ENCODE measurements around the gene FAAP20. TPM values are rescaled to one million over a fixed set of nuclear protein-coding genes. Genes with fewer than 3 reads are reported as not detected.

The FAAP20 gene
- total RNA-seq, 8 experiments from 2014 or later, result 8.9 to 50.6 (median 25.5) TPM

- Histone ChIP-seq H3K4me3 (peak overlapping the region; percentile 63 to 81 (median 75)), H3K27ac (peak overlapping the region; percentile 95 to 96), H3K4me1 (replicated peaks in 1 of 2) (peaks cover 11 to 12% of the 10 kb centered on the region in 2 donors)
- 0% methylated on average over 2 to 17 of the region's 129 CpGs; no CpG with 5 or more reads in 7 of the 10 experiments for WGBS, 10 experiments
- in situ Hi-C loops (cut with MboI; ENCODE audit: low pct_unique_long_range_greater_than_20kb in 2 of 9, low sequenced_read_pairs in 9 of 9, unreplicated experiment in 9 of 9), result no loop called here
- ATAC-seq (replicated peaks in 6 of 8), result peak; percentile 78 to 90 (median 84)
Observed at GRCh38 chr1:2227346-2228156, 33.0 kb upstream of the FAAP20 start.

- peaks cover 5 to 6% of the 10 kb centered on the region in 2 donors for H3K4me1 ChIP-seq (replicated peaks in 1 of 2)
- ATAC-seq (replicated peaks in 6 of 8), result peak in 5 of 8 experiments; percentile 1 to 16 (median 1)
- peak overlapping the region; percentile 62 to 80 (median 75) for H3K4me3 ChIP-seq
- WGBS, 10 experiments, result 20 to 54% (median 29%) methylated on average over 2 to 12 of the region's 73 CpGs; no CpG with 5 or more reads in 7 of the 10 experiments
- in situ Hi-C loops (cut with MboI; ENCODE audit: low pct_unique_long_range_greater_than_20kb in 2 of 9, low sequenced_read_pairs in 9 of 9, unreplicated experiment in 9 of 9), result no loop called here
- H3K27ac ChIP-seq, result peak overlapping the region; percentile 95 to 96
Observed at GRCh38 chr1:2226525-2227345, 32.2 kb upstream of the FAAP20 start.

- no peak overlapping the region for H3K4me3 ChIP-seq
- 44 to 100% (median 86%) methylated on average over 1 to 12 of the region's 18 CpGs; no CpG with 5 or more reads in 2 of the 10 experiments for WGBS, 10 experiments
- in situ Hi-C loops (cut with MboI; ENCODE audit: low pct_unique_long_range_greater_than_20kb in 2 of 9, low sequenced_read_pairs in 9 of 9, unreplicated experiment in 9 of 9), result loop anchor here in 2 of 9 experiments (25.0 kb wide), 2 partner anchors 137 to 162 kb away; partner anchors contain the start of genes MORN1 (in 1 of the 2) and RER1 (in 1 of the 2)
- ATAC-seq (replicated peaks in 6 of 8), result no peak
- peaks cover 5 to 6% of the 10 kb centered on the region in 2 donors for H3K4me1 ChIP-seq (replicated peaks in 1 of 2)
- no peak overlapping the region for H3K27ac ChIP-seq
Observed at GRCh38 chr1:2224631-2225428, 30.3 kb upstream of the FAAP20 start.

DNA sequence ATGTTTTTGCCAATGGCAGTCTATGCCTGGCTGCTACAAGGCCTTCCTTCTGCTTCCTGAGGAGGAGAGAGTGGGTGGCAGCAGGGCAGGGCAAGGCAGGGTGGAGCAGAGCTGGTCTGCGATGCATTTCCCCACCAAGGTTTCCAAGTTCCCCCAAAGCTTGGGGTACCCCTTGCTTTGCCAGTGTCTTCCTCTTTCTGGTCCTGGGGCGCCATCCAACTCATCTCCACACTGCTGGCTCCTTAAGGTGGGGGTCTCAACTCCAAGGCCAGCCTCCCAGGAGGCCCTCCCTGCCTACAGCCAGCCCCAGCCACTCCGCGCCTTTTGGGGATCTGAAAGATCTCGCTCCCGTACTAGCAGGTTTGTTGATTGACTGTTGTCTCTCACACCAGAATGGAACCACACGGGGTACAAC lies 29.6 kb upstream of the FAAP20 start:
- in situ Hi-C loops (cut with MboI; ENCODE audit: low pct_unique_long_range_greater_than_20kb in 2 of 9, low sequenced_read_pairs in 9 of 9, unreplicated experiment in 9 of 9), result loop anchor here in 2 of 9 experiments (25.0 kb wide), 2 partner anchors 138 to 163 kb away; partner anchors contain the start of genes MORN1 (in 1 of the 2) and RER1 (in 1 of the 2)
- ATAC-seq (replicated peaks in 6 of 8), result no peak
- WGBS, 10 experiments, result 0 to 95% (median 72%) methylated on average over 1 to 7 of the region's 7 CpGs; no CpG with 5 or more reads in 4 of the 10 experiments
- Histone ChIP-seq H3K4me3 (no peak overlapping the region), H3K4me1 (replicated peaks in 1 of 2) (peaks cover 5 to 6% of the 10 kb centered on the region in 2 donors), H3K27ac (no peak overlapping the region)

DNA sequence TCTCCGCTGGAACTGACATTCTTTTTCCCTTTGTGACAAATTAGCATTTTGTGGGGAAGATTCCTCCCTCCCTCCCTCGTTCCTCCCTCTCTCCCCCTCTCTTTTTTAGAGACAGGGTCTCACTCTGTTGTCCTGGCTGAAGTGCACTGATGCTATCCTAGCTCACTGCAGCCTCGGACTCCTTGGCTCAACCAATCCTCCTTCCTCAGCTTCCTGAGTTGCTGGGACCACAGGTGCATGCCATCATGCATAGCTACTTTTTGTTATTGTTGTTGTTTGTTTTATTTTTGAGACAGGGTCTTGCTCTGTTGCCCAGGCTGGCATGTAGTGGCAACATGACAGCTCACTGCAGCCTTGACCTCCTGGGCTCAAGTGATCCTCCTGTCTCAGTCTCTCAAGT lies 26.7 kb upstream of the FAAP20 start:
- Histone ChIP-seq H3K4me3 (no peak overlapping the region), H3K27ac (no peak overlapping the region), H3K4me1 (replicated peaks in 1 of 2) (peaks cover 0 to under 1% of the 10 kb centered on the region in 2 donors)
- ATAC-seq (replicated peaks in 6 of 8), result no peak
- WGBS, 10 experiments, result 40 to 100% (median 84%) methylated on average over 1 to 3 of the region's 3 CpGs; no CpG with 5 or more reads in 6 of the 10 experiments
- in situ Hi-C loops (cut with MboI; ENCODE audit: low pct_unique_long_range_greater_than_20kb in 2 of 9, low sequenced_read_pairs in 9 of 9, unreplicated experiment in 9 of 9), result loop anchor here in 2 of 9 experiments (25.0 kb wide), 2 partner anchors 141 to 166 kb away; partner anchors contain the start of genes MORN1 (in 1 of the 2) and RER1 (in 1 of the 2)

DNA sequence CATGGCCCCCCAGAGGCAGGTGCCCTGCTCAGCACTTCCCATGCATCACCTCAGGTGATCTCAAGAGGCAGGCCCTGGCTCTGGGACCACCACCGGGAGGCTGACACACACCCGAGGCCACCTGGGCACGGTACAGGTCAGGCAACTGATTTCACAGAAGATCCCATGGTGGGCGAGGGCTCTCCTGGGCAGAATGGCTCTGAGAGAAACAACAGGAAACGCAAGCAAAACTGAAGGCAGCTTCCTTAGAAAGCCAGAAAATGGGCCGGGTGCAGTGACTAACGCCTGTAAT lies 22.1 kb upstream of the FAAP20 start:
- WGBS, 10 experiments, result 83 to 100% (median 87%) methylated on average over 3 to 7 of the region's 7 CpGs; no CpG with 5 or more reads in 6 of the 10 experiments
- no peak overlapping the region for H3K4me3 ChIP-seq
- H3K27ac ChIP-seq, result no peak overlapping the region
- H3K4me1 ChIP-seq (replicated peaks in 1 of 2), result peaks cover 36 to 37% of the 10 kb centered on the region in 2 donors
- in situ Hi-C loops (cut with MboI; ENCODE audit: low pct_unique_long_range_greater_than_20kb in 2 of 9, low sequenced_read_pairs in 9 of 9, unreplicated experiment in 9 of 9), result loop anchor here in 2 of 9 experiments (25.0 kb wide), 2 partner anchors 146 to 171 kb away; partner anchors contain the start of genes MORN1 (in 1 of the 2) and RER1 (in 1 of the 2)
- no peak for ATAC-seq (replicated peaks in 6 of 8)

GRCh38 chr1:2215909-2216766 lies 21.6 kb upstream of the FAAP20 start:
- H3K4me3 ChIP-seq, result no peak overlapping the region
- H3K27ac ChIP-seq, result no peak overlapping the region
- in situ Hi-C loops (cut with MboI; ENCODE audit: low pct_unique_long_range_greater_than_20kb in 2 of 9, low sequenced_read_pairs in 9 of 9, unreplicated experiment in 9 of 9), result loop anchor here in 2 of 9 experiments (25.0 kb wide), 2 partner anchors 146 to 171 kb away; partner anchors contain the start of genes MORN1 (in 1 of the 2) and RER1 (in 1 of the 2)
- no peak for ATAC-seq (replicated peaks in 6 of 8)
- 80 to 100% (median 96%) methylated on average over 1 to 24 of the region's 25 CpGs; no CpG with 5 or more reads in 3 of the 10 experiments for WGBS, 10 experiments
- peaks cover 37% of the 10 kb centered on the region in 2 donors for H3K4me1 ChIP-seq (replicated peaks in 1 of 2)

GRCh38 chr1:2215329-2215728 lies 20.8 kb upstream of the FAAP20 start:
- peaks cover 37% of the 10 kb centered on the region in 2 donors for H3K4me1 ChIP-seq (replicated peaks in 1 of 2)
- in situ Hi-C loops (cut with MboI; ENCODE audit: low pct_unique_long_range_greater_than_20kb in 2 of 9, low sequenced_read_pairs in 9 of 9, unreplicated experiment in 9 of 9), result loop anchor here in 2 of 9 experiments (25.0 kb wide), 2 partner anchors 147 to 172 kb away; partner anchors contain the start of genes MORN1 (in 1 of the 2) and RER1 (in 1 of the 2)
- no peak overlapping the region for H3K4me3 ChIP-seq
- ATAC-seq (replicated peaks in 6 of 8), result no peak
- H3K27ac ChIP-seq, result no peak overlapping the region
- WGBS, 10 experiments, result 70% methylated on average over 2 of the region's 14 CpGs; no CpG with 5 or more reads in 9 of the 10 experiments

- peak in 4 of 8 experiments; percentile 3 to 31 (median 26) for ATAC-seq (replicated peaks in 6 of 8)
- 40 to 91% (median 83%) methylated on average over 1 to 7 of the region's 21 CpGs; no CpG with 5 or more reads in 7 of the 10 experiments for WGBS, 10 experiments
- peak overlapping the region; percentile 86 to 92 for H3K27ac ChIP-seq
- no peak overlapping the region for H3K4me3 ChIP-seq
- peaks cover 39 to 41% of the 10 kb centered on the region in 2 donors for H3K4me1 ChIP-seq (replicated peaks in 1 of 2)
- in situ Hi-C loops (cut with MboI; ENCODE audit: low pct_unique_long_range_greater_than_20kb in 2 of 9, low sequenced_read_pairs in 9 of 9, unreplicated experiment in 9 of 9), result loop anchor here in 2 of 9 experiments (25.0 kb wide), 2 partner anchors 148 to 173 kb away; partner anchors contain the start of genes MORN1 (in 1 of the 2) and RER1 (in 1 of the 2)
Observed at GRCh38 chr1:2214541-2215241, 20.1 kb upstream of the FAAP20 start.

GRCh38 chr1:2213576-2214505 lies 19.3 kb upstream of the FAAP20 start:
- 0 to 85% (median 64%) methylated on average over 1 to 6 of the region's 32 CpGs; no CpG with 5 or more reads in 5 of the 10 experiments for WGBS, 10 experiments
- Histone ChIP-seq H3K4me3 (no peak overlapping the region), H3K4me1 (replicated peaks in 1 of 2) (peaks cover 46 to 50% of the 10 kb centered on the region in 2 donors), H3K27ac (peak overlapping the region; percentile 86 to 92)
- ATAC-seq (replicated peaks in 6 of 8), result peak in 4 of 8 experiments; percentile 4 to 52 (median 26)
- in situ Hi-C loops (cut with MboI; ENCODE audit: low pct_unique_long_range_greater_than_20kb in 2 of 9, low sequenced_read_pairs in 9 of 9, unreplicated experiment in 9 of 9), result loop anchor here in 2 of 9 experiments (25.0 kb wide), 2 partner anchors 148 to 173 kb away; partner anchors contain the start of genes MORN1 (in 1 of the 2) and RER1 (in 1 of the 2)

Measured in motor neuron (in vitro differentiated cells).